Stimulated activated CD8-positive, alpha-beta memory T cell treated with anti-CD3 and anti-CD28 coated beads, Interleukin-7, amount 100 ng/mL, for 4 hours (primary cell): ENCODE measurements around the gene ADAMTS4.
"Not testable (repeated sequence)": the region's sequence is repeated elsewhere in the genome, so short reads cannot be mapped to it uniquely, and the experiment has no call there.

ENCODE experiments used
- DNase-seq, 2 donors: peaks; one replicate each; pipeline ENCODE4 v3.0.0-alpha.2; 2020; ENCODE audit warnings: low read depth in 2 of 2

ADAMTS4 gene

GRCh38 chr1:161198897-161199431, at the start of gene ADAMTS4:
TSS of gene ADAMTS4 (minus strand) at chr1:161199054. CDS start at chr1:161198627, 427 bp downstream.
- no peak for DNase-seq

- no peak for DNase-seq
Observed at GRCh38 chr1:161244888-161245287, 46.0 kb upstream of the ADAMTS4 start.

- no peak for DNase-seq
Observed at GRCh38 chr1:161242313-161242712, 43.5 kb upstream of the ADAMTS4 start.

GRCh38 chr1:161241682-161242081, 42.8 kb upstream of the ADAMTS4 start:
- no peak for DNase-seq

GRCh38 chr1:161238039-161238473, 39.2 kb upstream of the ADAMTS4 start, which contains the start of gene NR1I3:
TSS of gene NR1I3 (minus strand) at chr1:161238203. CDS start at chr1:161236565, 1,638 bp downstream.
- no peak for DNase-seq

- DNase-seq = no peak
Observed at GRCh38 chr1:161235957-161236775, 37.3 kb upstream of the ADAMTS4 start.

- DNase-seq = no peak
Observed at GRCh38 chr1:161233102-161233501, 34.2 kb upstream of the ADAMTS4 start.

- no peak for DNase-seq
Observed at GRCh38 chr1:161230762-161231161, 31.9 kb upstream of the ADAMTS4 start.

- no peak for DNase-seq
Observed at GRCh38 chr1:161229896-161230295, 31.0 kb upstream of the ADAMTS4 start.

GRCh38 chr1:161228032-161228431, 29.2 kb upstream of the ADAMTS4 start:
- no peak for DNase-seq

GRCh38 chr1:161227196-161227871, 28.5 kb upstream of the ADAMTS4 start:
- peak; percentile 72 to 81 for DNase-seq

GRCh38 chr1:161226759-161227158, 27.9 kb upstream of the ADAMTS4 start:
- DNase-seq = no peak

GRCh38 chr1:161226320-161226711, 27.5 kb upstream of the ADAMTS4 start:
- DNase-seq = no peak

GRCh38 chr1:161225534-161226319, 26.9 kb upstream of the ADAMTS4 start, which contains the start of gene TOMM40L:
TSS of gene TOMM40L (plus strand) at chr1:161226060. CDS start at chr1:161226490, 430 bp downstream.
- DNase-seq = peak; percentile 85 to 89

- no peak for DNase-seq
Observed at GRCh38 chr1:161225178-161225533, 26.3 kb upstream of the ADAMTS4 start.

- not testable (repeated sequence) for DNase-seq
Observed at GRCh38 chr1:161224695-161225087, 25.8 kb upstream of the ADAMTS4 start.

GRCh38 chr1:161223805-161224694, 25.2 kb upstream of the ADAMTS4 start:
- DNase-seq = no peak

GRCh38 chr1:161222175-161223019, 23.5 kb upstream of the ADAMTS4 start:
- DNase-seq = no peak

GRCh38 chr1:161220002-161220401, 21.1 kb upstream of the ADAMTS4 start:
- DNase-seq = no peak
